GM12873 (cell line): ENCODE measurements around the gene ATP11C.

Experiments used
- TF ChIP-seq, protein P1 (sequence below): IDR thresholded peaks from 2 replicates; pipeline ENCODE4 v1.5.1; 2012; ENCODE audit warnings: low read depth, mild to moderate bottlenecking, moderate library complexity, low read length, control low read depth; ENCODE audit not compliant: insufficient read depth; ENCODE audit errors: missing control alignments

Gene ATP11C

DNA sequence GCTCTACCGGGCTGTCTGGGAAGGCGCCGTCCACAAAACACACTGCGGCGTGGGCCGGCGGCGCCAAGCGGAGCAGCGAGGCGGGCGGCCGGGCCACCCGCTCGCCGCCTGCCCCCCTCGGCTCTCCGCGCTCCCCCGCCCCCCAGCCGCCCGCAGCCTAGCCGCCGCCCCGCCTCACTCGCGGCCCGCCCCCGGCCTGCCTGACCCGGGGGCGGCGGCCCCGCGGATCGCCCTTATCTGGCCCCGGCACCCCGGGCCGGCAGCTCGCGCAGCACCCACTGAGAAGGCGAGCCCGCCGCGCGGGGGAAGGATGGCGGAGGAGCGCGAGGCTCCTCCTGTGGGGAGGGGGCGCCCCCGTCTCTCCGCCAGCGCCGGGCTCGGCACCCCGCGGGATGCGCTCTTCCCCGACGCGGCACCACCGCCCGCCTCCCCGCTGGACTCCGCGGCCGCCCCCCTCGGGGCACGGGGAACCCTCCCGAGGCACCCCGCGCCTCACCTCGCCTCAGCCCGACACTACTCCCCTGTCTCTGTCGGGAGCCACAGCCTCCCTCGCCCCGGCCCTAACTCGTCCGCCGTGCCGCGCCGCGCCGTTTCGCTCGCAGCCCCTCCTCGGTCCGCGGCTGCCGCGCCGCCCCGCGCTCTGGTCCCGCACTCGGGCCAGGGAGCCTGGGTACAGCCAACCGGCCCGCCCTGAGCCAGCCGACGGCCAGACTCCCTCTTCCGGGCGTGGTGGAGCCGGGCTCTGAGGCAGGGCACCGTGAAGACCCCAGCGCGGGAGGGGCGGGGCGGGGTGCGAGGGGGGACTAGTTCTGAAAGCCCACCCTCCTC, 566 bp downstream of the ATP11C start:
- TF ChIP-seq, protein P1, sequence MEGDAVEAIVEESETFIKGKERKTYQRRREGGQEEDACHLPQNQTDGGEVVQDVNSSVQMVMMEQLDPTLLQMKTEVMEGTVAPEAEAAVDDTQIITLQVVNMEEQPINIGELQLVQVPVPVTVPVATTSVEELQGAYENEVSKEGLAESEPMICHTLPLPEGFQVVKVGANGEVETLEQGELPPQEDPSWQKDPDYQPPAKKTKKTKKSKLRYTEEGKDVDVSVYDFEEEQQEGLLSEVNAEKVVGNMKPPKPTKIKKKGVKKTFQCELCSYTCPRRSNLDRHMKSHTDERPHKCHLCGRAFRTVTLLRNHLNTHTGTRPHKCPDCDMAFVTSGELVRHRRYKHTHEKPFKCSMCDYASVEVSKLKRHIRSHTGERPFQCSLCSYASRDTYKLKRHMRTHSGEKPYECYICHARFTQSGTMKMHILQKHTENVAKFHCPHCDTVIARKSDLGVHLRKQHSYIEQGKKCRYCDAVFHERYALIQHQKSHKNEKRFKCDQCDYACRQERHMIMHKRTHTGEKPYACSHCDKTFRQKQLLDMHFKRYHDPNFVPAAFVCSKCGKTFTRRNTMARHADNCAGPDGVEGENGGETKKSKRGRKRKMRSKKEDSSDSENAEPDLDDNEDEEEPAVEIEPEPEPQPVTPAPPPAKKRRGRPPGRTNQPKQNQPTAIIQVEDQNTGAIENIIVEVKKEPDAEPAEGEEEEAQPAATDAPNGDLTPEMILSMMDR: no peak

DNA sequence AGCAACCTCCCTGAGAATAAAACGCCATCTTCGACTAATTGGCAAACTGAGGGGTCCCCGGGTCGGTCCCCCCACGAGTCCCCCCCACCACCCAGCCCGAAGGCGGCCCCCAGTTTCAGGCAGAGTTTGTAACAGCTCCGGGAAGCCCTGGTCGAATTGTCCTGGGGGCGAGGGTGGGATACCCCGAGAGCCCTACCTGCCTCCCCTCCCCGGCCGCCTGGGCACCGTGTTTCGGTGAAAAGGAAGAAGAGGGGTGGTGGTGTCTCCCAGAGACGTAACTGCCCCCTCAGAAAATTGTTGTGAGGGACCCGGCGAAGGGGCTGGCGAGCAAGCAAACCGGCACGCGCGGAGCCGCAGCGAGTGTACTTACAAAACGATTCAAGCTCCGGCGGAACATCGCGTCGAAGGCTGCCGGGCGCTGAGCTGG, 1.2 kb downstream of the ATP11C start:
- TF ChIP-seq, protein P1: no peak

GRCh38 chrX:139930916-139931645, 1.8 kb downstream of the ATP11C start:
- TF ChIP-seq, protein P1: no peak

GRCh38 chrX:139930401-139930800, 2.5 kb downstream of the ATP11C start:
- TF ChIP-seq, protein P1: no peak

DNA sequence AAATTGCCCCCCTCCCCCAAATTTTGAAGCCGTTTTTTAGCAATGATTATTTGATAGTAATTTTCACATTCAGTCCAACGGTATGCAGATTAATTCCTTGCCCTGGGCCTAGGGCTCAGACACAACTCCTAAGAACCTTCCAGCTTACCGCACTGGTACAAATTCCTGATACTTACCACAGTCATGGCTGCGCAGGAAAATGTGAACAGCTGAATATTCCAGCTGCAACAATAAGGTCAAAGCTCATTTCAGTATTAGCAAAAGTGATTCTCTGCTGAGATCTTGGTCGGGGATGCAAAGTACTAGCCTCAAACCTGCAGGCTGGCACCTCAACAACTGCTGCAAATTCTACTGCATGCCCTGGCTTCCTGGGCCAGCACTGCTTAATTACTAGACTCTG, 3.0 kb downstream of the ATP11C start:
- TF ChIP-seq, protein P1: no peak

DNA sequence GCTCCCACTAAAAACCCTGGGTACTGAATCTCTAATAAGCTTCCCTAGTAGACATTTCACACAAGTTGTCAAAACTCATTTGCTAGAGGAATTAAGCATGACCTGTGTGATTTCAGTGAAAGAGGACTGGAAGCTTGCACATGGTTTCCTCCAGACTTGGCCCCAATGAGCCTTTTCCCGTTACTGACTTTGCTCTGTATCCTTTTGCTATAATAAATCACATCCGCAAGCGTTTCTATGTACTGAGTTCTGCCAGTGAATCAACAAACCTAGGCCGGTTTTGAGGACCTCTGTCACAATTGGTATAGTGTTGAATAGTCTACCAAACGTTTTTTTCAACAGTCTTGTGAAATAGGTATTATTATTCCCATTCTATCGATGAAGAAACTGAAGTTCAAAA, 8.2 kb downstream of the ATP11C start:
- TF ChIP-seq, protein P1: no peak

- TF ChIP-seq, protein P1: no peak
Measured at GRCh38 chrX:139924069-139924695, 8.7 kb downstream of the ATP11C start.
